Activated naive CD4-positive, alpha-beta T cell treated with anti-CD3 and anti-CD28 coated beads, Interleukin-2, amount 10 ng/mL, durations not matched to agents 5 hours and 36 hours (primary cell): ENCODE data around the gene RBM25. TPM values are rescaled to one million over a fixed set of nuclear protein-coding genes. Genes with fewer than 3 reads are reported as not detected.

Experiments
- total RNA-seq, 2 experiments: library from RNA; stranded (reverse); gene quantifications; one replicate each; pipeline ENCODE4 v1.2.3, GENCODE V29; 2021

Gene RBM25
- total RNA-seq = 10 to 100 TPM; 87.8 to 89.0 TPM

GRCh38 chr14:73058224-73058921, at the start of gene RBM25:
TSS of gene RBM25 (plus strand) at chr14:73058534. CDS start at chr14:73071642, 13,108 bp downstream.

DNA sequence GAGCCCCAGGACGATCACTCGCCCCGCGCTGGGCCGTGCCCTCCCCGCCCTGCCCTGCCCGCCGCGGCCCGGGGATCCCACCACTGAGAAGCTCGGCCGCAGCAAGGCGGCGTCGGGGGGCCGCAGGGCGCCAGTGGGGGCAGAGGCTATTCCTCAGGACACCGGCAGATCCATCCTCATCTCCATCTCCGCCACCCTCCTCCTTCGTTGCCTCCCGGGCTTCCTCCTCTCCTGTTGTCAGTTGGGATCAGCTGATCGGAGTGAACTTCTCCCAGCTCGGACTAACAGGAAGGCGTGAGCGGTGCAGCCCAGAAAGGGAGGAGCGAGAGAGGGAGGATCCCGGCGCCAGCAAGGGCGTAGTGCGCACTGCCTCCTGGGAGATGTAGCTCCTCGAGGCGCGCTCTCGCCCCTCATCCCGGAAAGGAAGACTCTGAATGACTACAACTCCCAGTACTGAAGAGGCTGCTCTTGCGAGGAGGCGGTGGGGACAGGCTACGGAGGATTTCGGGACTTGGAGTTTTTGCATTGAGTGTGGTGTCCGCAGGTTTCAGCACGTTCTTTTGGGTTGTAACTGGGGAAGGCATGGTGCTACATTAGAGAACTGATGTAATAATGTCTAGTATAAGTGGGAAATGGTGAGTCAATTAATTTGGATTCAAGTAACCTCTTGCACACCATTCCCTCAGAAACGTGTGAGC, 31.3 kb upstream of the RBM25 start, which contains the start of gene ZFYVE1:
Gene ZFYVE1, minus strand, starts transcription at position 262 of the 698 bp plus-strand sequence. CDS start 2,598 bp downstream, outside the sequence.

GRCh38 chr14:73136387-73137225, 78.3 kb downstream of the RBM25 start, which contains the start of gene PSEN1:
TSS of gene PSEN1 (plus strand) at chr14:73136507. CDS start at chr14:73148020, 11,513 bp downstream.

Other genes with a start within 250 kb of the RBM25 start
- gene DPF3, start 164.4 kb upstream of the RBM25 start, total RNA-seq = 10 to 100 TPM; 11.3 to 12.7 TPM
- 10 to 100 TPM; 25.1 to 25.2 TPM for gene DCAF4, start 132.1 kb upstream of the RBM25 start, total RNA-seq
- 10 to 100 TPM; 15.2 to 17.5 TPM for gene ZFYVE1, start 31.4 kb upstream of the RBM25 start, total RNA-seq
- 10 to 100 TPM; 44.5 to 48.4 TPM for gene PSEN1, start 78.0 kb downstream of the RBM25 start, total RNA-seq
- gene PAPLN, start 179.0 kb downstream of the RBM25 start, total RNA-seq = under 1 TPM; 0.23 to 0.36 TPM